ENCODE data around the gene PIP5K1A.
"Not testable (repeated sequence)": the region's sequence is repeated elsewhere in the genome, so short reads cannot be mapped to it uniquely, and the experiment has no call there.

PIP5K1A gene

DNA sequence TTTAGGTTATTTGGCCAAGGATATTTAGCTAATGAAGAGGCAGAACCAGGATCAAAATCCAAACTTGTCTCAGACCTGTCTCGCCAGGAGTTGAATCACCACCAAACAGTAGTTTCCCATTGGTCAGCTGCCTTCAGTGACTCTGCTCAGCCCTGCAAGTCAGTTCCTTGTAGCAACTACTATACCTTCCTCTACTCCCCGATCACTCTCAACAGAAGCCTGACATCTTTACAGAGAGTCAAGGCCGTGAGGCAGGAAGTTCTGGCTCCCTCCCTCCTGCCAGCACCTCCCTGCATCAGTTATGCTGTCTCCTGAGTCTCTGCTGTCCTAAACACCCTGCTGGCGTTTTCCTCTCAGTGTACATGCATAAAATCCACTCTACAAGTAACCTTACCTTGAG, 69.4 kb downstream of the PIP5K1A start:
- DNase-seq (ENCODE audit: low read depth) = no peak
- TF ChIP-seq, protein P1, sequence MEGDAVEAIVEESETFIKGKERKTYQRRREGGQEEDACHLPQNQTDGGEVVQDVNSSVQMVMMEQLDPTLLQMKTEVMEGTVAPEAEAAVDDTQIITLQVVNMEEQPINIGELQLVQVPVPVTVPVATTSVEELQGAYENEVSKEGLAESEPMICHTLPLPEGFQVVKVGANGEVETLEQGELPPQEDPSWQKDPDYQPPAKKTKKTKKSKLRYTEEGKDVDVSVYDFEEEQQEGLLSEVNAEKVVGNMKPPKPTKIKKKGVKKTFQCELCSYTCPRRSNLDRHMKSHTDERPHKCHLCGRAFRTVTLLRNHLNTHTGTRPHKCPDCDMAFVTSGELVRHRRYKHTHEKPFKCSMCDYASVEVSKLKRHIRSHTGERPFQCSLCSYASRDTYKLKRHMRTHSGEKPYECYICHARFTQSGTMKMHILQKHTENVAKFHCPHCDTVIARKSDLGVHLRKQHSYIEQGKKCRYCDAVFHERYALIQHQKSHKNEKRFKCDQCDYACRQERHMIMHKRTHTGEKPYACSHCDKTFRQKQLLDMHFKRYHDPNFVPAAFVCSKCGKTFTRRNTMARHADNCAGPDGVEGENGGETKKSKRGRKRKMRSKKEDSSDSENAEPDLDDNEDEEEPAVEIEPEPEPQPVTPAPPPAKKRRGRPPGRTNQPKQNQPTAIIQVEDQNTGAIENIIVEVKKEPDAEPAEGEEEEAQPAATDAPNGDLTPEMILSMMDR (IDR thresholded peaks at IDR 0.05; ENCODE audit: low read depth, low read length, missing control alignments) = no peak
- H3K4me3 ChIP-seq (ENCODE audit: low read depth, low read length) = no peak overlapping the region

DNA sequence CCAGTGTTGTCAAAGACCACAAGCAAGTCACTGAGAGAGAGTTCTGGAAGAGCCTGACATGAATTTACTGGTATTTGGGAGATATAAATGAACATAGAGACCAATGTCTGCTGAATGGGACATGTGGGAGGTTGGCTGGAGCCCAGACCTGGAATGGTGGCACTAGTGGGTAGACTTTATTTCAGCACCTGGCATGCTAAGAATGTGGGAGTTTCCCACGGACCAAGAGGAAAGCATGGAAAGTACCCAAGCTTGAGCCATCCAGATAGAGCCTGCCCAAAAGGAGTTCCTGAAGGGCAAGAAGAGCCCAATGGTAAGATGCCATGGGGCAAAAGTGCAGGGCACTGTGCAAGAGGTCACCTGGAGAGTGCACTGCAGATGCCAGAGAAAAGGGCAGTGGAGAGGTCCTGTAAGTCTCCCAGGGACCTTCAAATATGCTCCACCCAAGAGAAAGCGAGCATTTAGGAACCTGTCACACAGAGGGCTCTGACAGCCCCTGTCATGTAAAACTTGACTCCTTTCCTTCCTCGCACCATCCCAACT, 75.6 kb downstream of the PIP5K1A start:
- no peak overlapping the region for H3K4me3 ChIP-seq (ENCODE audit: low read depth, low read length)
- DNase-seq (ENCODE audit: low read depth) = no peak

DNA sequence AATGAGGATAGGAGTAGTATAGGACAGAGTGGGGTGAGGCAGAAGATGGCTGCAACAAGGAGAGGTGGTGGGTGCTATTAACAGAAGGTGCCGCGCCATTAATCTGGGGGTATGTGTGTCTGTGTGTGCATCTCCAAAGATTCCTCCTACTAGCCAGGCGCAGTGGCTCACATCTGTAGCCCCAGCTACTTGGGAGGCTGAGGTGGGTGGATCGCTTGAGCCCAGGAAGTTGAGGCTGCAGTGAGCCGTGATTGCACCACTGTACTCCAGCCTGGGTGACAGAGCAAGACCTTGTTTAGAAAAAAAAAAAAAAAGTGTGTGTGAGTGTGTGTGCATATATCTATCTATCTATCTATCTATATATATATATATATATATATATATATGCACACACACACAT, 77.0 kb downstream of the PIP5K1A start:
- not testable (repeated sequence) for H3K4me3 ChIP-seq (ENCODE audit: low read depth, low read length); DNase-seq (ENCODE audit: low read depth)

More for the DNA sequence above, 75.6 kb downstream of the PIP5K1A start:
- TF ChIP-seq, protein P1 (IDR thresholded peaks at IDR 0.05; ENCODE audit: low read depth, low read length, missing control alignments) = no peak

DNA sequence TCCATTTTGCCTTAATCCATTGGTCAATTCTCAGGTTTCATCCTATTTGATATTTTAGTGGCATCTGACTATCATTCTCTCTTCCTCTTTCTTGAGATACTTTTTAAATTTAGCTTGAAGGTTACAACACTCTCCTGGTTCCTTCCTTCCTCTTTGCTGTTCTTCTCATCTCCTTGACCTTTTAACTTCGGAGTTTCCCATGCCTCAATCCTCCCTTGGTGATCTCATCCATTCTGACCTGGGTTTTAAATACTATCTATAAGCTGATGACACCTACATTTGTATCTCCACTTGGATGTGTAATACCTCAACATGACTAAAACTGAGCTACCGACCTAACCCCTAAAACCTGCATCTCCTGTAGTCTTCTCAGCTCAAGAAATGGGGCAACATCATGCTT, 78.9 kb downstream of the PIP5K1A start:
- TF ChIP-seq, protein P1 (IDR thresholded peaks at IDR 0.05; ENCODE audit: low read depth, low read length, missing control alignments) = no peak
- no peak overlapping the region for H3K4me3 ChIP-seq (ENCODE audit: low read depth, low read length)
- DNase-seq (ENCODE audit: low read depth) = peak; percentile 46

DNA sequence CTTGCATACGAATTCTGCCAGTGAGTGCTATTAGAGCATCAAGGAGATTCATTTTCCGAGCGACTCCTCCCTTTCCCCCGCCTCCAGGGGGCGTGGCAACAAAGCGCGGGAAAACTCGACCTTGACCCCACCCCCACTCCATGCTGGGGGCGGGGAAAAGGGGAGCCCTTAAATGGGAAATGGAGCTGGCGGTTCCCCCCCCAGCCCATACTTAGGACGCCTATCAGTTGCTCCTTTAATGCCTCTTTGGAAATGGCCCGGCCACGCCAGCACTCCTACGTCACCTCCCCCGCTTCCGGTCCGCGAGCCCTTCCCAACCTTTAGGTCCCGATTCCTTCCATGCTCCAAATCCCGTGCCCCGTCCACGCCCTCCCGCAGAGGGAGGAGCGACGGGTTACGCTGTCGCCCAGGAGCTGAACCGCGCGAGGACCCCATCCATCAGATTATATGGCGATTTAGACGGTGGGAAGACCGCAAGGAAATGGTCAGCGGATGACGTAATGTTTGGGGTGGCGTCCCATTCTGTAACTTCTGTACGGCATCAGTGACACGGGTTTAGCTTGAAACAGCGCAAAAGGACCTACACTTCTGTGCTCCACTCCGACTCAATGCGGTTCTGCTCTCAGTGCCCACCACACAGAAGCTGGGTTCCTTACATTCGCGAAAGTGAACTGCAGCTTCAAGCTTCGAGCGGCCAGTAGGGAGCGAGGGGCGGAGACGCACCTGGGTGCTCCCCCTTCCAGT, 83.0 kb downstream of the PIP5K1A start:
- peak; percentile 92 for DNase-seq (ENCODE audit: low read depth)
- TF ChIP-seq, protein P1 (IDR thresholded peaks at IDR 0.05; ENCODE audit: low read depth, low read length, missing control alignments) = no peak
- H3K4me3 ChIP-seq (ENCODE audit: low read depth, low read length) = peak overlapping the region; percentile 89

DNA sequence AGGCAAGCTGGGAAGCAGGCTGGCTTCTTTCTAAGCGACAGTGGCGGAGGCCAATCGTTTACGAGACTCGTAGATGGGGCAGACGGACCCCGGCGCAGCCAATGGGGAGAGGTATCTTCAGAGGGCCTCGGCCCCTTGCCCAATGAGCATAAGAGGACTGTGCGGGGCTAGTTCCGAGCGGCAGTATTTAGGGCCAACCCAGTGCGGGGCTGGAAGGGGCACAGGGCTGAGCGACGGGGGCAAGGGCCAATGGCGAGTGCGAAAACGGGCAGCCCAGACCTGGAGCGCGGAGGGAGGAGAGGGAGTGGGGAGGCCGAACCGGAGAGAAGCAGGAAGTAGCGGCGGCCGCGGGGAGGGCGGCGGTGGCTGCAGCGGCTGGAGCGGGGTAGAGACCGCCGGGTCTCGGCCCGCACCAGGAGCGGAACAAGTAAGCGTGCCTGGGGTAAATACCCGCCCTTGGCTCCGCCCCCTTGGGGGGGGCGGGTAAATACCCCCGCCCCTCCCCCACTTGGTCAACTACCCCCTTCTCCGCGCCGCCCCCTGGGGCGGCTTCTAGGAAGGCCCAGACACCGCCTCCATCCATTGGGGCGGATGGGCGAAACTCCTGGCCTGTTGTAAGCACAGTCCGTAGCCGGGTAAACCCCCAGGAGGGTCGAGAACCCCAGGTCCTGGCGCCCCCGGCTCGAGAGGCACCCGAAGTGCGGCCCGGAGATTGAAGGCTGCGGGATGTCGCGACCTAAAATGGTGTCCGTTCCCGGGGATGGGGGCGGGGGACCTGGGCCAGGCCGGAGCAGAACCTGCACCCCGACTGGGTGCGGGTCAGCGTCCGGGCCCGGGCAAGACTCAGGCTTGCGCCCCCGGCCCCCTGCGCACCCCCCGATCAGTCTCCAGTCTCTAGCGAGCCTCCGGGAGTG, 83.9 kb downstream of the PIP5K1A start, which contains the start of gene ZNF687:
Gene ZNF687, plus strand, starts transcription at position 331 of the 914 bp plus-strand sequence. CDS start 3,993 bp downstream, outside the sequence.
- H3K4me3 ChIP-seq (ENCODE audit: low read depth, low read length) = peak within 1 kb of the TSS; percentile 89
- TF ChIP-seq, protein P1 (IDR thresholded peaks at IDR 0.05; ENCODE audit: low read depth, low read length, missing control alignments) = no peak
- DNase-seq (ENCODE audit: low read depth) = peak; percentile 100
